ENCODE results near the gene TRABD2B. TPM values are rescaled to one million over a fixed set of nuclear protein-coding genes. Genes with fewer than 3 reads are reported as not detected.

Gene TRABD2B
- polyA plus RNA-seq, 1 experiment: not detected

- POLR2A ChIA-PET: no interaction called here
- peaks cover 22% of the 10 kb centered on the region for H3K27me3 ChIP-seq (ENCODE audit: control insufficient read depth, insufficient read depth, low read length)
Observed at GRCh38 chr1:47990286-47990685, 6.9 kb downstream of the TRABD2B start.

GRCh38 chr1:47987601-47988000 is 9.6 kb downstream of the TRABD2B start:
- TF ChIP-seq CTCF (IDR thresholded peaks at IDR 0.05; ENCODE audit: low read depth, low read length): no peak
- Histone ChIP-seq H3K27ac (ENCODE audit: low read depth, low read length) (no peak overlapping the region), H3K9me3 (ENCODE audit: control insufficient read depth, insufficient read depth, low read length) (no peaks in the 10 kb centered on the region), H3K27me3 (ENCODE audit: control insufficient read depth, insufficient read depth, low read length) (peaks cover 14% of the 10 kb centered on the region), H3K4me3 (ENCODE audit: low read depth, low read length) (no peak overlapping the region)
- CTCF ChIA-PET: interaction anchor here (3.1 kb wide), 1 partner anchor 10 kb away, joined by 17 read pairs; the partner anchor contains the start of gene TRABD2B
- POLR2A ChIA-PET: no interaction called here
- no peak for DNase-seq (ENCODE audit: low read depth, low spot score)

More at GRCh38 chr1:47990286-47990685, 6.9 kb downstream of the TRABD2B start:
- Histone ChIP-seq H3K4me3 (ENCODE audit: low read depth, low read length) (no peak overlapping the region), H3K9me3 (ENCODE audit: control insufficient read depth, insufficient read depth, low read length) (no peaks in the 10 kb centered on the region; the same call in 1 of the 2 replicates), H3K27ac (ENCODE audit: low read depth, low read length) (no peak overlapping the region)
- no peak for DNase-seq (ENCODE audit: low read depth, low spot score)
- CTCF ChIA-PET: interaction anchor here (1.1 kb wide), 1 partner anchor 71 kb away, joined by 3 read pairs; no protein-coding TSS in a partner anchor
- TF ChIP-seq CTCF (IDR thresholded peaks at IDR 0.05; ENCODE audit: low read depth, low read length): no peak

GRCh38 chr1:47986761-47987200 is 10.4 kb downstream of the TRABD2B start:
- no peak for TF ChIP-seq CTCF (IDR thresholded peaks at IDR 0.05; ENCODE audit: low read depth, low read length)
- no peak overlapping the region for H3K4me3 ChIP-seq (ENCODE audit: low read depth, low read length)
- peaks cover 14% of the 10 kb centered on the region for H3K27me3 ChIP-seq (ENCODE audit: control insufficient read depth, insufficient read depth, low read length)
- DNase-seq (ENCODE audit: low read depth, low spot score): no peak
- ChIA-PET CTCF (interaction anchor here (3.1 kb wide), 1 partner anchor 11 kb away, joined by 17 read pairs; the partner anchor contains the start of gene TRABD2B), POLR2A (no interaction called here)
- no peak overlapping the region for H3K27ac ChIP-seq (ENCODE audit: low read depth, low read length)
- no peaks in the 10 kb centered on the region for H3K9me3 ChIP-seq (ENCODE audit: control insufficient read depth, insufficient read depth, low read length)

- ChIA-PET CTCF (interaction anchor here (3.1 kb wide), 1 partner anchor 13 kb away, joined by 17 read pairs; the partner anchor contains the start of gene TRABD2B), POLR2A (no interaction called here)
- TF ChIP-seq CTCF (IDR thresholded peaks at IDR 0.05; ENCODE audit: low read depth, low read length): no peak
- no peak for DNase-seq (ENCODE audit: low read depth, low spot score)
- Histone ChIP-seq H3K9me3 (ENCODE audit: control insufficient read depth, insufficient read depth, low read length) (no peaks in the 10 kb centered on the region), H3K4me3 (ENCODE audit: low read depth, low read length) (no peak overlapping the region), H3K27ac (ENCODE audit: low read depth, low read length) (no peak overlapping the region), H3K27me3 (ENCODE audit: control insufficient read depth, insufficient read depth, low read length) (peaks cover 14% of the 10 kb centered on the region)
Observed at GRCh38 chr1:47985018-47985417, 12.2 kb downstream of the TRABD2B start.

GRCh38 chr1:47984175-47984789 is 12.9 kb downstream of the TRABD2B start:
- POLR2A ChIA-PET: no interaction called here
- no peak for TF ChIP-seq CTCF (IDR thresholded peaks at IDR 0.05; ENCODE audit: low read depth, low read length)
- Histone ChIP-seq H3K27ac (ENCODE audit: low read depth, low read length) (no peak overlapping the region), H3K27me3 (ENCODE audit: control insufficient read depth, insufficient read depth, low read length) (peaks cover 14% of the 10 kb centered on the region), H3K9me3 (ENCODE audit: control insufficient read depth, insufficient read depth, low read length) (no peaks in the 10 kb centered on the region), H3K4me3 (ENCODE audit: low read depth, low read length) (no peak overlapping the region)
- CTCF ChIA-PET: no interaction called here
- no peak for DNase-seq (ENCODE audit: low read depth, low spot score)

All from AG04450 (cell line).